Mesenchymal stem cell (in vitro differentiated cells and primary cell): Measurements from ENCODE around the gene MAGEA8.

Experiments used
- DNase-seq: peaks from one replicate; pipeline ENCODE4 v3.0.0-alpha.2; 2013
- H2AFZ ChIP-seq: one replicate; pipeline ENCODE4 v1.6.1; 2013; ENCODE audit warnings: low read depth, mild to moderate bottlenecking, control low read depth, inconsistent platforms, low read length, moderate library complexity
- H2AK5ac ChIP-seq: 2 replicates; pipeline ENCODE4 v1.6.1; 2013; ENCODE audit warnings: low read length, moderate library complexity, mild to moderate bottlenecking, inconsistent platforms; ENCODE audit not compliant: severe bottlenecking
- H2BK120ac ChIP-seq: one replicate; pipeline ENCODE4 v1.6.1; 2013; ENCODE audit warnings: low read depth, mild to moderate bottlenecking, inconsistent platforms, low read length, moderate library complexity
- H2BK12ac ChIP-seq, 2 experiments: one replicate each; pipeline ENCODE4 v1.6.1; 2013; ENCODE audit warnings: inconsistent platforms in 2 of 2, low read length in 2 of 2, mild to moderate bottlenecking in 2 of 2, moderate library complexity in 2 of 2, control low read depth in 1 of 2
- H2BK15ac ChIP-seq: one replicate; pipeline ENCODE4 v1.6.1; 2013; ENCODE audit warnings: mild to moderate bottlenecking, low read depth, inconsistent platforms; ENCODE audit not compliant: poor library complexity, severe bottlenecking
- H2BK5ac ChIP-seq: 2 replicates; pipeline ENCODE4 v1.6.1; 2013; ENCODE audit warnings: low read depth, mild to moderate bottlenecking, low read length, control low read depth, inconsistent platforms; ENCODE audit not compliant: poor library complexity, severe bottlenecking
- H3K14ac ChIP-seq, 2 experiments: one replicate each; pipeline ENCODE4 v1.6.1; 2013; ENCODE audit warnings: inconsistent platforms in 2 of 2, low read length in 2 of 2, control low read depth in 1 of 2, mild to moderate bottlenecking in 1 of 2, moderate library complexity in 1 of 2
- H3K18ac ChIP-seq, 2 experiments: one replicate each; pipeline ENCODE4 v1.6.1; 2013; ENCODE audit warnings: inconsistent platforms in 2 of 2, low read length in 2 of 2, control low read depth in 1 of 2, low read depth in 1 of 2, mild to moderate bottlenecking in 1 of 2
- H3K23ac ChIP-seq, 2 experiments: one replicate each; pipeline ENCODE4 v1.6.1; 2013; ENCODE audit warnings: inconsistent platforms in 2 of 2, low read length in 2 of 2, mild to moderate bottlenecking in 2 of 2, moderate library complexity in 2 of 2, control low read depth in 1 of 2
- H3K27ac ChIP-seq: 2 replicates; pipeline ENCODE4 v1.5.1; 2013; ENCODE audit warnings: mild to moderate bottlenecking, moderate library complexity, low read length, control low read depth, inconsistent platforms; ENCODE audit not compliant: poor library complexity, severe bottlenecking
- H3K27me3 ChIP-seq, 2 experiments: 2 replicates each; pipeline versions ENCODE4 v1.6.1 to v1.7.0; 2013; ENCODE audit warnings: low read length in 2 of 2, mild to moderate bottlenecking in 2 of 2, moderate library complexity in 2 of 2, control low read depth in 1 of 2, inconsistent platforms in 1 of 2; ENCODE audit not compliant: control insufficient read depth in 1 of 2, insufficient read depth in 1 of 2
- H3K36me3 ChIP-seq, 2 experiments: 2 replicates each; pipeline versions ENCODE4 v1.6.1 to v1.7.0; 2013; ENCODE audit warnings: low read length in 2 of 2, control low read depth in 1 of 2, inconsistent platforms in 1 of 2, low read depth in 1 of 2, mild to moderate bottlenecking in 1 of 2; ENCODE audit not compliant: insufficient read depth in 2 of 2, control insufficient read depth in 1 of 2
- H3K4ac ChIP-seq, 2 experiments: one replicate each; pipeline ENCODE4 v1.6.1; 2013; ENCODE audit warnings: inconsistent platforms in 2 of 2, low read length in 2 of 2, mild to moderate bottlenecking in 2 of 2, moderate library complexity in 2 of 2, control low read depth in 1 of 2, low read depth in 1 of 2
- H3K4me1 ChIP-seq: 2 replicates; pipeline ENCODE4 v1.6.1; 2013; ENCODE audit warnings: low read depth, low read length, control low read depth; ENCODE audit not compliant: control insufficient read depth, insufficient read depth
- H3K4me2 ChIP-seq: 2 replicates; pipeline ENCODE4 v1.6.1; 2013; ENCODE audit warnings: low read length, mild to moderate bottlenecking, inconsistent platforms; ENCODE audit not compliant: poor library complexity, severe bottlenecking
- H3K4me3 ChIP-seq, 2 experiments: 2 replicates each; pipeline versions ENCODE4 v1.5.1 to v1.7.0; 2013; ENCODE audit warnings: low read length in 2 of 2, mild to moderate bottlenecking in 2 of 2, control low read depth in 1 of 2, low read depth in 1 of 2; ENCODE audit not compliant: insufficient read depth in 1 of 2
- H3K79me1 ChIP-seq: replicated peaks from 2 replicates; pipeline ENCODE4 v1.6.1; 2013; ENCODE audit warnings: mild to moderate bottlenecking, control low read depth, low read length, inconsistent platforms; ENCODE audit not compliant: poor library complexity, severe bottlenecking
- H3K9ac ChIP-seq: 2 replicates; pipeline ENCODE4 v1.7.0; 2013; ENCODE audit warnings: mild to moderate bottlenecking, low read length, moderate library complexity
- H3K9me3 ChIP-seq: 2 replicates; pipeline ENCODE4 v1.7.0; 2013; ENCODE audit warnings: mild to moderate bottlenecking, low read length; ENCODE audit not compliant: control insufficient read depth
- H4K8ac ChIP-seq: one replicate; pipeline ENCODE4 v1.6.1; 2013; ENCODE audit warnings: inconsistent platforms, mild to moderate bottlenecking, low read length, moderate library complexity
- H4K91ac ChIP-seq: one replicate; pipeline ENCODE4 v1.6.1; 2013; ENCODE audit warnings: mild to moderate bottlenecking, low read length, inconsistent platforms
- WGBS: methylation state at CpG from one replicate; pipeline ENCODE4 v1.1.7; 2013; ENCODE audit warnings: mixed read lengths; 5-methylcytosine and 5-hydroxymethylcytosine counted together

Gene MAGEA8

DNA sequence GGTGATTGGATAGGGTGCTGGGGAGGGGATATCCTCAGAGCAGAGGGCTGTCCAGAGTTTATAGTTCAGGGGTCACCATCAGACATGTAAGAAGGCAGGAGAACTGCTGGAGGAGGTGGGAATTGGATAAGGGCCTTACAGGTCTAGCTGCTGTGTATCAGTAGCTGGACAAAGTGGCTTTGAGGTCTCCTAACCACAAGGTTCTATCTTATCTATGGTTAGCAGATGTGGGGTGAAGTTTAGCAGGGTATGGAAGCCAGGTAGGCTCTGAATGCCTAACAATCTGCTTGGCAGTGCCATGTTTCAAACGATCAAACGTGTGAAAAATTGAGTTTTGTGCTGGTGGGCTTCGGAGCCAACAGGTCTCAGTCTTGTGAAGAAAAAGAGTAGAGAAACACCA lies 32.1 kb upstream of the MAGEA8 start:
- no peak overlapping the region for H2BK15ac ChIP-seq
- no peak overlapping the region for H3K18ac ChIP-seq
- H2BK12ac ChIP-seq: no peak overlapping the region
- no peak overlapping the region for H2AK5ac ChIP-seq
- WGBS: 82% methylated on average over 3 of the region's 3 CpGs
- peaks cover 3% of the 10 kb centered on the region for H3K9me3 ChIP-seq
- no peak overlapping the region for H3K4me3 ChIP-seq
- no peak overlapping the region for H3K14ac ChIP-seq
- no peak overlapping the region for H3K23ac ChIP-seq
- no peak overlapping the region for H3K27ac ChIP-seq
- H3K4me2 ChIP-seq: no peak overlapping the region
- H4K8ac ChIP-seq: no peak overlapping the region
- DNase-seq: no peak
- no peaks in the 10 kb centered on the region for H3K79me1 ChIP-seq
- no peak overlapping the region for H3K4ac ChIP-seq
- H3K27me3 ChIP-seq: peaks cover 0 to 34% of the 10 kb centered on the region in 2 experiments
- no peak overlapping the region for H2AFZ ChIP-seq
- no peak overlapping the region for H3K9ac ChIP-seq
- no peak overlapping the region for H4K91ac ChIP-seq
- no peak overlapping the region for H2BK120ac ChIP-seq
- H2BK5ac ChIP-seq: no peak overlapping the region
- H3K4me1 ChIP-seq: no peaks in the 10 kb centered on the region
- no peaks in the 10 kb centered on the region for H3K36me3 ChIP-seq

DNA sequence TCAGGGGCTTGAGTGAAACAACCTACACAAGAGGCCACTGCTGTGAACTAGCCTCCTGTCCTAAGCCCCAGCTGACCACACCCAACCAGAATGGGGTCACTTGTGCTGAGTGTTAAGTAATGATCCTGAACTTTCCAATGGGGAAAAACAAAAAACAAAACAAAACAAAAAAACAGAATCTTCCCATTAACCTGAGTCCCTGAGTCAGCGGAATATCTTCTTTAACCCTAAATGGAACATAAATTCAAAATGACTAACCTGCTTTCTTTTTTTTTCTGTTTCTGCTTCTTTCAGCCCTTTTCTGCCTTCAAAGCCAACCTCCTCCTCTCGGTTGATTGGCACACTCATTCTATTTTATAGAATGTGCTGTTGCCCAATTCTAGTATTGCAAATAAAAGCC lies 31.2 kb upstream of the MAGEA8 start:
- Histone ChIP-seq H3K36me3 (no peaks in the 10 kb centered on the region), H2BK15ac (no peak overlapping the region), H2AFZ (no peak overlapping the region), H3K18ac (no peak overlapping the region), H3K79me1 (no peaks in the 10 kb centered on the region), H3K27ac (no peak overlapping the region), H3K4me1 (no peaks in the 10 kb centered on the region), H3K14ac (no peak overlapping the region), H2BK120ac (no peak overlapping the region), H3K9ac (no peak overlapping the region), H4K91ac (no peak overlapping the region), H4K8ac (no peak overlapping the region), H3K9me3 (peaks cover 3% of the 10 kb centered on the region), H3K4ac (no peak overlapping the region), H3K4me2 (no peak overlapping the region), H2BK5ac (no peak overlapping the region), H3K4me3 (no peak overlapping the region), H2BK12ac (no peak overlapping the region), H2AK5ac (no peak overlapping the region), H3K27me3 (peaks cover 0 to 34% of the 10 kb centered on the region in 2 experiments), H3K23ac (no peak overlapping the region)
- WGBS: 88% methylated on average over 1 of the region's 2 CpGs
- no peak for DNase-seq

DNA sequence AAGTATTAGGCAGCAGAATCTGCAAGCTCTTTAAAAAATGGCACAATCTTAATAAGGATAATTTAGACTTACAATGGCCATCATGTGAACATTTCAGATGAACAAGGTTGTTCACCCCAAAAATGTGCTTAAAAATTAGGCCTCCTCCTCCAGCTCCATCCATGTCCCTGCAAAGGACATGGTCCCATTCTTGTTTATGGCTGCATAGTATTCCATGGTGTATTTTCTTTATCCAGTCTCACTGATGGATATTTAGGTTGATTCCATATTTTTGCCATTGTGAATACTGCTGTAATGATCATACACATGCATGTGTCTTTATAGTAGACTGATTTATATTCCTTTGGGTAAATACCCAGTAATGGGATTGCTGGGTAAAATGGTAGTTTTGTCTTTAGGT lies 29.1 kb upstream of the MAGEA8 start:
- Histone ChIP-seq H3K27me3 (peaks cover 0 to 19% of the 10 kb centered on the region in 2 experiments), H3K79me1 (no peaks in the 10 kb centered on the region), H3K36me3 (no peaks in the 10 kb centered on the region), H2BK12ac (no peak overlapping the region), H3K18ac (no peak overlapping the region), H2BK120ac (no peak overlapping the region), H3K9me3 (peaks cover 3% of the 10 kb centered on the region), H3K4me3 (no peak overlapping the region), H2BK5ac (no peak overlapping the region), H2AFZ (no peak overlapping the region), H3K4me1 (no peaks in the 10 kb centered on the region), H3K27ac (no peak overlapping the region), H3K23ac (no peak overlapping the region), H2AK5ac (no peak overlapping the region), H2BK15ac (no peak overlapping the region), H3K4me2 (no peak overlapping the region), H3K4ac (no peak overlapping the region), H3K9ac (no peak overlapping the region), H4K8ac (no peak overlapping the region), H3K14ac (no peak overlapping the region), H4K91ac (no peak overlapping the region)
- no peak for DNase-seq

DNA sequence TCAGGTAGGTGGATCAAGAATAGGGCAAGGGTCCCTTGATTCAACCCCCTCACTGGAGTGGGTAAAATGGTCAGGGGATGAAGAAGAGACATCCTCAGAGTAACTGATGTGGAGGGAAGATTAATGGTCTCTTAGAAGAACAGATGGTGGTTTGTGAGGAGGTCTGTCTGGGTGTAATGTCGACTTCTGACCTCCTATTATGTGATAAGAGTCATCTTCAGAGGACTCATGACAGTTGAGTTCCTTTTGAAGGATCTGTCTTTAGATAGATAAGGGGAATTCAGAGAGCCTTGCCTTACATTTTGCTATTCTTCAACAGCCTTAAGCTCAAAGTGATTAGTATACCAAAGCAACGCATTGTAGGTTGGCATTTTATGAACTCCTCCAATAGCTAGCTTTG lies 27.1 kb upstream of the MAGEA8 start:
- H2BK12ac ChIP-seq: no peak overlapping the region
- no peak overlapping the region for H3K9ac ChIP-seq
- H3K36me3 ChIP-seq: no peaks in the 10 kb centered on the region
- H4K8ac ChIP-seq: no peak overlapping the region
- no peak for DNase-seq
- no peak overlapping the region for H2BK120ac ChIP-seq
- H3K4me3 ChIP-seq: no peak overlapping the region
- no peak overlapping the region for H2BK5ac ChIP-seq
- no peaks in the 10 kb centered on the region for H3K4me1 ChIP-seq
- no peak overlapping the region for H4K91ac ChIP-seq
- no peak overlapping the region for H3K4me2 ChIP-seq
- H3K14ac ChIP-seq: no peak overlapping the region
- H3K4ac ChIP-seq: no peak overlapping the region
- no peak overlapping the region for H3K23ac ChIP-seq
- no peak overlapping the region for H3K18ac ChIP-seq
- no peak overlapping the region for H2BK15ac ChIP-seq
- peaks cover 0 to 9% of the 10 kb centered on the region in 2 experiments for H3K27me3 ChIP-seq
- no peak overlapping the region for H2AFZ ChIP-seq
- no CpG with 5 or more reads among the region's 2 CpGs for WGBS
- no peak overlapping the region for H3K27ac ChIP-seq
- H3K79me1 ChIP-seq: no peaks in the 10 kb centered on the region
- H3K9me3 ChIP-seq: peaks cover 6% of the 10 kb centered on the region
- H2AK5ac ChIP-seq: no peak overlapping the region
